ENCODE data around the gene PRPF6.

PRPF6 gene, protein sequence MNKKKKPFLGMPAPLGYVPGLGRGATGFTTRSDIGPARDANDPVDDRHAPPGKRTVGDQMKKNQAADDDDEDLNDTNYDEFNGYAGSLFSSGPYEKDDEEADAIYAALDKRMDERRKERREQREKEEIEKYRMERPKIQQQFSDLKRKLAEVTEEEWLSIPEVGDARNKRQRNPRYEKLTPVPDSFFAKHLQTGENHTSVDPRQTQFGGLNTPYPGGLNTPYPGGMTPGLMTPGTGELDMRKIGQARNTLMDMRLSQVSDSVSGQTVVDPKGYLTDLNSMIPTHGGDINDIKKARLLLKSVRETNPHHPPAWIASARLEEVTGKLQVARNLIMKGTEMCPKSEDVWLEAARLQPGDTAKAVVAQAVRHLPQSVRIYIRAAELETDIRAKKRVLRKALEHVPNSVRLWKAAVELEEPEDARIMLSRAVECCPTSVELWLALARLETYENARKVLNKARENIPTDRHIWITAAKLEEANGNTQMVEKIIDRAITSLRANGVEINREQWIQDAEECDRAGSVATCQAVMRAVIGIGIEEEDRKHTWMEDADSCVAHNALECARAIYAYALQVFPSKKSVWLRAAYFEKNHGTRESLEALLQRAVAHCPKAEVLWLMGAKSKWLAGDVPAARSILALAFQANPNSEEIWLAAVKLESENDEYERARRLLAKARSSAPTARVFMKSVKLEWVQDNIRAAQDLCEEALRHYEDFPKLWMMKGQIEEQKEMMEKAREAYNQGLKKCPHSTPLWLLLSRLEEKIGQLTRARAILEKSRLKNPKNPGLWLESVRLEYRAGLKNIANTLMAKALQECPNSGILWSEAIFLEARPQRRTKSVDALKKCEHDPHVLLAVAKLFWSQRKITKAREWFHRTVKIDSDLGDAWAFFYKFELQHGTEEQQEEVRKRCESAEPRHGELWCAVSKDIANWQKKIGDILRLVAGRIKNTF

DNA sequence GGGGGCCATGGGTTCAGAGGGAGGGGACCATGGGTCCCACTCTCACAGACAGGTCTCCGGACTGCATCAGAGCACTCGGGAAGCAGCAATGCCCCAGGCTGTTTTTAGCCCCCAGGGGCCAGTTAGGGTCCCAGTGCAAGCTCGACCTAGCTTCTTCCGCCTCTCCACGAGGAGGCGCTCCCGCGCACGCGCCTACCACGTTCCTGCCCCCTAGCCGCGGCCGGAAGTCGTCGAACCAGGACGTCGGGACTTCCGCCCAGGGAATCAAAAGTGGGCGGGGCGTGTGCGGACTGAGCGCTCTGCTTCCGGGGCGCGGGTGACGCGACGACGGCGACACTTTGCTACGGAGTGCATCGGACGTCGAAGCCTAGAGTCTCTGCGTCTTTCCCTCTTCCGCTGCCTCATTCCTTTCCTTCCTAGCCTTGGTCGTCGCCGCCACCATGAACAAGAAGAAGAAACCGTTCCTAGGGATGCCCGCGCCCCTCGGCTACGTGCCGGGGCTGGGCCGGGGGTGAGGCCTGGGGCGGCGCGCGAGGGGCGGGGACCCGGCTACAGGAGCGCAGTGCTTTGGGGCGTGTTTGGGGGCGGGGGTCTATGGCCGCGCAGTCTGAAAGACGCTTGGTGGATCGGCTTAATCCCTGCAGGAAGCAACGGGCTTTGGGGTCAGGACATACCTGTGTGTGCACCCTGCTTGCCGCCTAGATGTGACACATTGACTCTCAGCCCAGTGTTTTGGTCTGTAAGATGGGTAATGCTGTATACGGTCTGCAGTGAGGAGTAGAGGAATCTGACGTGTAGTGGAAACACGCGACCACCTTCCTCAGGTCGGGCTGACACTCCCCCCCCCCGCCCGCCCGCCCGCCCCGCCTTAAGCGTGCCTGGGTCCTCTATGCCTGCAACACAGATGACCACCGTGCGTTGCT lies at the start of gene PRPF6:
Gene PRPF6 (plus strand): TSS at position 327 of the 923 bp plus-strand sequence. CDS start 114 bp downstream, at position 441.
- peak; percentile 96 for DNase-seq

DNA sequence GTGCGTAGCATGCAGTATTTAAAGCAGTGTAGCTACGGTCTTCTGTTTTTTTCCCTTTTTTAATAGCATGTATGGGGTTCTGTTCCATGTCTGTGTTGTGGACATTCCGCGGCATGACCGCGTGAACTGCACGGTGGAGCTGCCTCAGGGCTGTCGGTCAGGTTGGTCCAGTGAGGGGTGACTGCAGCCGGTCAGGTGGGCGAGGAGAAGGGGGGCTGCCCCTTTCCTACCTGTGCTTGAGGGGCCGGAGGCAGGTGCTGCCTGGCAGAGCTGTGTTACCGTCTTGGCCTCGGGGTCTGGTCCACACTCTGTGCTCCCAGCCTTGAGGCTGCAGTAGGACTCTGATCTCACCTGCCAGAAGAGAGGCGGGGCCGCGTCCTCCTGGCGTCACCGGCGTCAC lies 49.2 kb upstream of the PRPF6 start:
- DNase-seq, result no peak

DNA sequence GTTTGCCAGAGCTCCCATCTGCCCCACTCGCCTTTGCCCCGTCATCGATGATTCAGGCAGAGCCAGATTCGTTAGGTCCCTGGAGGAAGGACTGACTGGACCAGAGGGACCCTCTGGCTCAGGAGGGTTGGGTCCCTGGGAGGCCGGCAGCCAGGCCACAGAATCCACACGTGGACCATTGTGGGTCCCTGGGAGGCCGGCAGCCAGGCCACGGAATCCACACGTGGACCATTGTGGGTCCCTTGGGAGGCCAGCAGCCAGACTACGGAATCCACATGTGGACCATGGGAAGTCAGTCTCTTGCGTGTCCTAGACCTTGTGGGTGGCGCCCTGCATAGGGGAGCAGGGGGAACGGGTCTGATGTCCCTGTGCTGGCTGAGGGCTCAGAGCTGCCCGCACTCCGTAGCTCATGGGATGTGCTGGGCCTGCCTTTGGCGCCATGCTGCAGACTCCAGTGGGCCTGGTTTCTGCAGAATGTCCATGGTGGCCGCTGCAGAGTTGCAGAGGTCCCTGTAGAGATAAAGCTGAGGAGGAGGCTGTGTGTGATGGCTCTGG lies 48.2 kb upstream of the PRPF6 start:
- no peak for DNase-seq

DNA sequence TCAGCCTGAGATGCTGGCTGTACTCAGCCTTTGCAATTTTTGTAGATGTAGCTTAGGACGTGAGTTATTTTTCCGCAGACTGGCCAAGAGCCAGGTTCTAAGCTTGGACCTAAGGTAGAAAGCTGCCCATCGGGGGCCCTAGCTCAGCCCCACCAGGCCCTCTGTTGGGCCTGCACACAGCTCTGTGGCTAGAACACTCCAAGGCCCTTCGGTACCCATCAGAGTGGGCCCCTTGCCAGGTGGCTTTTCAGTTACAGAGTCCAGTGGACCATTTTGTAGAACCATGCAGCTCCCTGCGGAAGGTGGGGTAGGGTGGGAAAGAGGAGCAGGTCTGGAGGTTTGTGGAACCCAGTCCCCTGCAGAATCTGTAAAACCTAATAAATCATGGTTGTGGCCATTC lies 47.3 kb upstream of the PRPF6 start:
- DNase-seq, result no peak

DNA sequence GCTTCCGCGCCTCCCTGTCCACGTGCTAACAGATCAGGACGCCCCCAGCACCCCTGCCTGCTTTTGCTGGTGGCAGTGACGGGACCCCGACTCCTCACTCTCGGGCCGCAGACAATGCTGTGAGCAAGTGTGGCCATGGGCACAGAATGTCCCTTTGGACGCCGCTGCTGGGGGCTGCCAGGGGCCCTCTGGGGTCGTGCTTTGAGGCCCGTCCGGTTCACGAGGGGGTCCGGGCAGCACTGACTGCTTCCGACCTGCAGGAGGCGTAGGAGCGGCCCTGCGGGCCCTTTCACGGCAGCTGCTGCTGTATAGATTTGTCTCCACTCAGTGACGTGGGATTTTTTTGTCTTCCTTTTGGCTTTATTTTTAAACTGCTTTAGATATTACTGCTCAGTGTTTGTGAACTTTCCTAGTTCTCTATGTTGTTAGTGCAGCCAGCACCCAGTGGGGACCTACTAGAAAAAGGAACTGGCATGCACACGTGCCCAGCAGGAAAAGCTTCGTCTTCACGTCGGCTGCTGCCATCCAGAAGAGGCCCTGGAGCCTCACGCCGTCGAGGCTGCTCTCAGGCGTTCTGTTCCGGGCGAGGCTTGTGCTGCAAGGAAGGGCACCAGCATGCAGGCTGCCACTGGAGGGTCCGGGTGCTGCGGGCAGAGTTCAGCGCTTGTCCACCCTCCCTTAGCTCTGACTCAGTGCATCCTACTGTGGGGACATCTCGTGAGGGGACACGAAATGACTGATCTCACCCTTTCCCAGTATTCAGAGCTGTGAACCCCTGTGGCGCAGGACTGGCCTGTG lies 46.5 kb upstream of the PRPF6 start:
- no peak for DNase-seq

DNA sequence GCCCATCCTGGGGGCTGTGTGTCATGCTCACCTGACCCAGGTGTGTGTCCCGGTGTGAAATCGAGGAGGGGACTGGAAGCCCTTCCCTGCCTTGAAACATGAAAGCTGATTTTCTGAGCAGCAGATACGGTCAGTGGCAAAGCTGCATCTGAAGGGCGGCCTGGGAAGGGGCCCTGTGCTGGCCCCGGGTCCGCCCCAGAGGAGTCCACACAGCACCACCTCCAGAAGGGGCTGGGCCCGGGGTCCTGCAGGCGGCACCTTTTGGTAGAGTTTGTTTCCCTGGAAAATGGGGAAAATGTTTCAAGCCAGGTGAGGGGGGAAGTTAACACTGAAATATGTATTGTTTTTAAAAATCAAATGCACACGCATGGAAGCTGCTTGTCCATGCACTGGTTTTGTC lies 45.5 kb upstream of the PRPF6 start:
- no peak for DNase-seq

DNA sequence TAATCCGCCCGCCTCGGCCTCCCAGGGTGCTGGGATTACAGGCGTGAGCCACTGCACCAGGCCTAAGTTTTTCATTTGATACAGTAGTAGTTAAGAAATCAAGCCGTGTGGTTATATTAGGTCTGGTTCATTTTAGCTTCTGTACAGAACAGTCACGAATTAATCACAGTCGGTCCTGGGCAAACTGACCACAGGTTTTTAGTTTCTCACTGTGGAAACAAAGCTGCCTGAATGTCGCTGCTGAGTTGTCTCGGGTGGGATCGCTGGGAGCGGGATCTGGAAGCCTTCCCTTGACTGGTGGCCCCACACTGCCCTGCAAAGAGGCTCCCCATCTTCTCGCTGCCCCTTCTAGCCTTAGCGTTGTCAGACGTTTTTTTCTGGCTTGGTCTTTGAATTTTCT lies 43.3 kb upstream of the PRPF6 start:
- no peak for DNase-seq

DNA sequence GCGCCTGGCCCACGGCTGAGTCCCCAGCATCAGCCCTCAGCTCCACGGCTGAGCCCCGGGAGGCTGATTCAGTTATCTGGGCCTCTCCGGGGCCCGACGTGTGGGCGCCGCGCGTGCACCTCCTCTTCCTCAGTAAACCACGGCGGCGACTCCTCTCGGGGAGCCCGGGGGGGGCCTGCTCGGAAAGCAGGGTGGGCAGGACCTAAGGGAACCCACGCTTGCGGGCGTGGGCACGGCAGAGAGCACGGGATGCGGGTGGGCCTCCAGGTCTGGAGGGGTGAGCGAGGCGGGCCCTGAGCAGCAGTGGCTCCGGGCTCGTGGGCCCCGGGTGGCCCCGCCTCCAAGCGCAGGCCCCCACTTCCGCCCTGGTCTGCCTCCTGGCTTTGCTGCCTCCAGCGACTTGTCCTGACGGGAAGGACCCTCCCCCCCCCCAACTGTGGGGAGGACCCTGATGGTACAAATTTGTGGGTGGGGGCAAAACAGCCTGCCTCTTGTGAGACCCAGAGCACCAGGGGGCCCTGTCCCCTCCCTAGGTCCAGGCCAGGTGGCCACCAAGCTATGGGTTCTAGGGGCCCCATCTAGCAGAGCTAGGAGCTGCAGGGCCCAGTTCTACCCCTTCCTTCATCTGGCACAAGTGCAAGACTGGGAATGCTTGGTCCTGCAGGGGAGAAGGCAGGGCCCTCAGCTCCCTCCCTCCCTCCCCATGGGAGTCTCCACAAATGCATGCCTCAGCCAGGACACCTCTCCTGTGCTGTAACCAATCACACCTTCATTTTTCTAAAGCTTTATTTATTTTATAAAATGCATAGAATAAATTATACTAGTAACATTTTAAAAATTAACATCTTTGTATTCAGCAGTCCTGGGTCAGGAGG lies 41.6 kb upstream of the PRPF6 start:
- no peak for DNase-seq

DNA sequence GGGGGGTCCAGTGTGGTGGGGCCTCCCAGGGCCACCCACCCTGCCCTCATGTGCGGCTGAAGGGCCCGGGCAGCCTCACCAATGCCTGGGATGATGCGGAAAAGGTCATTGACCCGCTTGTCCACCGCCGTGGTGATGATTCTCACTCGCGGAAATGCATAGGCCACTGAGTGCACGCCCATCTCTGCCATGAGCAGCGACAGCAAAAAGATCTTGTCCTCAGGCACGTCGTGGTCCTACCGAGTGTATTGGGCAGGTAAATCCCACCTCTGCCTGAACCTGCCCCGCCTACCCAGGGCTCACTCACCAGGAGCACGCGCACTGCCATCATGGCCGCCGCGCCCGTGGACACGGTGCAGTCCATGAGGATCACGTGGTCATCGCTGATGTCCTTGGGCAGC lies 40.9 kb upstream of the PRPF6 start:
- no peak for DNase-seq

DNA sequence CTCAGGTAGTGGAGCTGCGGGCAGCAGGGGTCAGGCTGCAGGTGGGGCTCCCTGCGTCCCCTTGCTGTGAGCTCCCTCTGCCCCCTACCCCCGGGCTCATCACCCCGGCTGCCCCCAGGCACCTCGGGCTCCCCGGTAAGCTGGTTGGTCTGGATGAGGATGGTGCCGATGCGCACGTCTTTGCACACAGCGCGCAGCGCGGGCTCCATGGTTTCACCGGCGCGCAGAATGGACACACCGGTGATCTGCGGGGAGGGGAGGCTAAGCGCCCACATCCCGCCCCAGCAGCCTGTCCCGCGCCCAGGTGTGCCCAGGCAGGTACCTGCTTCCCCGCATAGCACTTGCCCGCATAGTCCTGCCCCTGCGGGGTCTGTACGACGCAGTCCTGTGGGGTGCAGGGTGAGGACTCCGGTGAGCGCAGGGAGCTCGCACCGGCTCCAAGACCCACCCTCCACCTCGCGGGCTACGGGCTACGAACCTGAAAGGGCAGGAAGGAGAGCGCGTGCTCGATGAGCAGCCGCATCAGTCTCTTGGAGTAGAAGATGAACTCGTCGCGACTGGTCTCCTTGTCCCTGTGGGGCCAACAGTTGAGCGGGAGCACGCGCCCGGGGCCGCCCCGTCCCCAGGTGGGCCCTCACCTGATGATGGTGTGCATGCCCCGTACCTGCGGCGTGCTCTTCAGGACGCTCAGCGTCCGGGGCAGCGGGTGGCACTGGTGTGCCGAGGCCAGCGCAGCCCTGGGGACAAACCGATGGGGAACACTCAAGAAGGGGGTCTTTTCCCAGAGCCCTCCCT lies 40.3 kb upstream of the PRPF6 start:
- no peak for DNase-seq

DNA sequence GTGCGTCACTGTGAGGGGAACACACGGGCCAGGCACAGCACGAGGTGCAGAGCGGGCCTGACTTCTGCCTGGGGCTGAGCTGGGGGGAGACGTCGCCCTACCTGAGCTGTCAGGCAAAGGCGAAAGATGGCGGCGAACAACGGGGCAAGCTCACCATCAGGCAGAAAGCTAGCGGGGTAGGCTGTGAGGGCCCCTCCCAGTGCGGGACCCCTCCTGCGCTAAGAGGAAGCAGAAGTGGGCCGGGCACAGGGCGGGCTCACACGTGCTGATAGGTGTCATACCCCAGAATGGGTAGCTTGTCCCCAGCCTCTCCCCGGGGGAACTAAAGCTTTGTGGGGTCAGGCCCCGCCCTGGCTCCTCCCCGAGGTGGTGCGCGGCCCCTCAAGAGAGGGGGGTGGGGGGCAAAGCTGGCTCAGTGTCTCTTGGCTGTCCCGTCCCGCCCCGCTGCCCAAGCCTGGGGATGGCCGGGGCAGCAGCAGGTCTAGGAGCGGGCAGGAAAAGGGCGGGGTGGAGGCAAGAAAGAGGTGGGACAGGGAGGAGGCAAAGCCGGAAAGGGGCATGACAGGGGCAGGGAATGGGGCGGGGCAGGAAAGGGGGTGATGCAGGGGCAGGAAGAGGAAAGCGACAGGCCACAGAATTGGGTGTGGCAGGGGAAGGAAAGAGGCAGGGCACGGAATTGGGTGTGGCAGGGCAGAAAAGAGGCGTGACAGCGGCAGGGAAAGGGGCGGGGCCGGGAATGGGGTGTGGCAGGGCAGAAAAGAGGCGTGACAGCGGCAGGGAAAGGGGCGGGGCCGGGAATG lies 39.5 kb upstream of the PRPF6 start:
- peak; percentile 51 for DNase-seq

DNA sequence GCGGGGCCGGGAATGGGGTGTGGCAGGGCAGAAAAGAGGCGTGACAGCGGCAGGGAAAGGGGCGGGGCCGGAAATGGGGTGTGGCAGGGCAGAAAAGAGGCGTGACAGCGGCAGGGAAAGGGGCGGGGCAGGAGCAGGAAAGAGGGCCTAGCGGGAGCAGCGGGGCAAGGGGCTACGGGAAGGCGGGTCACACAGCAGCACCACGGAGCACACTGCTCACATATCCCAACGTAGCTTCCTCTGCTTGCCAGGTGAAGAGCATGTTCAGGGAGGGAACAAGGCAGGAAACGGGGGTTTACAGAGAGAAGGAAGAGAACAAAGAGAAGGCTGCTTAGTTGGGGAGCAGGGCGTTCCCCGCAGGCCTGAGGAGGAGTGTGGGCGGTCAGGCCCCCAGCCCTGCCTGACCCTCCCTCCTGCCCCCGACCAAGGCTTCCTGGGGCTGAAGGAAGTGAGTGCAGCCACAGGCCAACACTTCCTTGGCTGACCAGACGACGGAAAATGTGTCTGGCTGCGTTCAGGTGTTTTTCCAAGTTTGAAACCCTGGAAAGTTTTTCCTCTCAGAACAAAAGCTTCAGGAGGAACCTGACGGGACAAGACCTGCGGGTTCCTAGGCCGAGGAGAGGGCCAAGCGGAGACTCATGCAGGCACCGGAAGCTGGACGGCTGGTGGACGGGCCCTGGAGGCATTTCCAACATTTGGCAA lies 38.5 kb upstream of the PRPF6 start:
- DNase-seq, result no peak

DNA sequence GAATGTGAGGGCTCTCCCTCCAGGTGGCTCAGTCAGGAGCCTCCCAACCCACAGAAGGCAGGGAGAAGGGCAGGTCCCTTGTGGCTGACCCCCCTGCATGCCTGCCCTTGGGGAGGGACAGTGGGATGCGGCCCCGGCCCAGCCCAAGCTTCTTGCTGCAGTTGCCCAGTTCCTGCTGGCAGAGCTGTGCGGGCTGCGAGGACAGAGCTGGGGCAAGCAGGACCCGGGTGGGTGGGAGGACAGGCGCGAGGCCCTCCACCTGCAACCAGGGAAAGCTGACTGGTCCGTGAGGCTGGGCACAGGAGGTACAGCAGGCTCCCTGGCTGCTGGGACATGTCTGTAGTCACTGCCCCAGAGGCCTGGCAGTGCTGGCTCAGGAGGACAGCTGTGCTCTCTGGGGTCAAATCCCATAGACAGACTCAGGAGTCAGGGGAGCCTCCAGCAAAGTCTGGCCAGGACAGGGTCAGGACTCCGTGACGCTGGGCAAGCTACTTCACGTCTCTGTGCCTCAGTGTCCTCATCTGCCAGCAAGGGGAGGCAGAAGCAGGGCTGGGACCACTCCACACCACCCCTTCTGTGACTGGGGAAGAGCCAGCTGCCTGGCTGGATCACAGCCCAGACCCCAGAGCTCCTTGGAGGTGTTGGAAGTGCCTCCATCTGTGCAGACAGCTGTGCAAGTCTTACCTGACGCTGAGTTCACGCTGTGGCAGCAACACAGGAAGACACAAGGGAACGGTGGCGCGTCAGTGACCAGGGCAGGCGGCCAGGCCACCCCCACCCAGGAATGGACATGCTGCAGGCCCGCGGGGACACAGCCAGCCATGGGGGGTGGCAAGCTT lies 37.7 kb upstream of the PRPF6 start:
- DNase-seq, result no peak

DNA sequence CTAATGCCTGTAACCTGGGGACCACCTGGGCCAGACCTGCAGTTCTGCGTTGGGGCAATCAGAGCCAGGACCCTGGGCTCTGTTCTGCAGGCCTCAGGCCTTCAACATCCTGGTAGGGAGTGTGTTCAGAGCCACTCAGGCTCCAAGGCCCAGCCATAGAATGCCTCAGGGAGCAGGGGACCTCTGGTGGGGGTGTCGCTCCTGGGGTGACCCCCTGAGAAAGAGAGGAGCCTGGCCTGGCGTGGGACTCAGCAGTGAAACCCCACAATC lies 37.2 kb upstream of the PRPF6 start:
- no peak for DNase-seq

DNA sequence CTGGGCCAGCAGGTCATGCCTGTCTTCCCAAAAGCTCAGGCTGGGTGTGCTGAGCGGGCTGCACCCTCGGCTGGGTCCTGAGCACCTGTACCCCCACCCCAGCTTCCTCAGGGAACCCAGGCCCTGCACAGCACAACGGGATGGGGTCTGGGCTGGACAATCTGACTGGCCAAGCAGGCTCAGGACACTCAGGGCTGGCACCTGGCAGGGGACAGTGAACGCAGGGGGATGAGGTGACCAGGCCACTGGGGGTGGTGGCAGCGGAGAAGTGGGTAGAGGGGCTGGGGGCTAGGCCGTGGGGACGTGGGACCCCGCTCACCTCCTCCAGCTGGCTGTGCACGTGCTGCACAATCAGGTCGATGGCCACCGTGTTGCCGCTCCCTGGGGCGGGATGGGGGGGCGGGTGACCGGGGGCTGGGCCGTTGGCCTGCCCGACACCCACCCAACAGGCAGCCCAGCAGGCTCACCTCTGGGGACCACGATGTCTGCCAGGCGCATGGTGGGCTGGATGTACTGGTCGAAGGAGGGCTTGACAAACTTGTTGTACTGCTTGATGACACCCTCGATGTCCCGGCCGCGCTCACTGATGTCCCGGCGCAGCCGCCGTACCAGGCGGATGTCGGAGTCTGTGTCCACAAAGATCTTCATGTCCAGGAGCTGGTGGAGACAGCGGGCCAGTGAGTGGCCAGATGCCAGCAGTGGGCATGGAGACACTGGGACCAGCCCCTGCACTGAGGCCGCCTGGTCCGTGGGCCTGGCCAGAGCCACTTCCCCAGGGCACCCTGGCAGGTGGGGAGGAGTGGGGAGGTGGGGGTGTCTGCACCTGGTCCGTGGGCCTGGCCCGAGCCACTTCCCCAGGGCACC lies 36.6 kb upstream of the PRPF6 start:
- DNase-seq, result no peak

DNA sequence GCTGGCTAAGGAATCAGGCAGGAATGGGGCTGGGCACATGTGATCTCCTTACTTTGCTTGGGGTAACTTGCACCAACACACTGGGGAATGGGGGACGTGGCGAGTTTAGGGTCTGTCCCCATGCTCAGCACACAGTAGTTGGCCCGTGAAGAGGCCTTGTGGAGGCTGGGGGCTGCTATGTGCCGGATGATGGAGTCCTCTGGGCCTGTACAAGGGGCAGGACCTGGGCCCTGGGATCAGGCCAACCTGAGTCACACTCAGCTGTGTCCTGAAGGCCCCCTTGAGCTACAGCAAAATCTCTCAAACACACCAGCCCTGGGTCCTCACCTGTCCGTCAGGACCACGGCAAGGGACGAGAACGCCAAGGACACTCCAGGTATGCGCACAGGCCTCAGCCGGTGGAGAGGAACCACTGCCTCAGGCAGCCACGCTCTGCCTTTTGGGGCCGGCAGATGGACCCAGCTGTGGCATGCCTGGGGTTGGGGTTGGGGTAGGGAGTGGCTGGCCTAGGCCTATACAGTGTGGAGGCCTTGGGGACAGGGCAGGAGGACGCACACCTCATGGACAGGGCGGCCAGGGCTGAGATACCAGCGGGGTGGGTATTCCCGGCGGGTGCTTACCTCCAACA lies 35.8 kb upstream of the PRPF6 start:
- no peak for DNase-seq
